Chondrocyte (in vitro differentiated cells): ENCODE results near the gene TKT. TPM values are rescaled to one million over a fixed set of nuclear protein-coding genes. Genes with fewer than 3 reads are reported as not detected.

Experiments used
- DNase-seq: peaks from one replicate; pipeline ENCODE4 v3.0.0; 2021; ENCODE audit warnings: mixed read lengths, low spot score
- H3K27ac Mint-ChIP-seq: one replicate; pipeline ENCODE4 v1.8.0; 2021; ENCODE audit warnings: mild to moderate bottlenecking, moderate library complexity, mixed read lengths; ENCODE audit not compliant: unreplicated experiment
- H3K27me3 Mint-ChIP-seq: 2 replicates; pipeline ENCODE4 v1.8.0; 2021; ENCODE audit warnings: low read depth, mixed read lengths
- H3K36me3 Mint-ChIP-seq: 2 replicates; pipeline ENCODE4 v1.8.0; 2021; ENCODE audit warnings: low read depth, mixed read lengths
- H3K4me1 Mint-ChIP-seq: 2 replicates; pipeline ENCODE4 v1.8.0; 2021; ENCODE audit warnings: low read depth, mild to moderate bottlenecking, mixed read lengths
- H3K4me3 Mint-ChIP-seq: one replicate; pipeline ENCODE4 v1.8.0; 2021; ENCODE audit warnings: mild to moderate bottlenecking, moderate library complexity, mixed read lengths; ENCODE audit not compliant: unreplicated experiment
- H3K9me3 Mint-ChIP-seq: 2 replicates; pipeline ENCODE4 v1.8.0; 2021; ENCODE audit warnings: low read depth, mixed read lengths
- total RNA-seq: library from RNA; stranded (reverse); gene quantifications from 3 replicates; pipeline ENCODE4 v1.2.1, GENCODE V29; 2021
- TF ChIP-seq, protein P1 (sequence below): fragments of 200-600 bp; sonication (generic); IDR thresholded peaks from 2 replicates; pipeline ENCODE4 v1.5.0; 2021; ENCODE audit warnings: antibody characterized with exemption, mild to moderate bottlenecking, moderate library complexity

The TKT gene
- total RNA-seq, 1 donor from 2014 or later, result 165 TPM

DNA sequence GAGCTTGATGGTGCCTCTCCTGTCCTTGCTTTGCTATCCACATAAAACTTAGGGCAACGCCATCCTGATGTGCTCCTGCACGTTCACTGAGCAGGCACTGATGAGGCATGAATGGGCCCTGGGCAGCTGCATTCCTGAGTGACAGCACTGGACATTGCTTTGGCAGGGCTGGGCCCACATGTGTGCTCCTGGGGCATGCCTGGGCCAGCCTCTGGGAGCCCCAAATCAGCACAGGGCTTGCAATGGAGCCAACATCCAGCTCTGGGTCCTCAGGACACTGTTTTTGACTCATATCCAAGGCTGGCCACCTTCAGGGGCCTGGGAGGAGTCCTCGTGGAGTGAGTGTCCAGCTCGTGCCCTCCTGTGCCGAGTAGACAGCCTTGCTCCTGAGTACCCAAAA is 5.9 kb upstream of the TKT start:
- Mint-ChIP-seq H3K27me3 (no peaks in the 10 kb centered on the region), H3K27ac (no peak overlapping the region), H3K9me3 (no peaks in the 10 kb centered on the region), H3K36me3 (no peaks in the 10 kb centered on the region), H3K4me3 (no peak overlapping the region), H3K4me1 (peaks cover 19% of the 10 kb centered on the region)
- DNase-seq, result no peak
- TF ChIP-seq, protein P1, sequence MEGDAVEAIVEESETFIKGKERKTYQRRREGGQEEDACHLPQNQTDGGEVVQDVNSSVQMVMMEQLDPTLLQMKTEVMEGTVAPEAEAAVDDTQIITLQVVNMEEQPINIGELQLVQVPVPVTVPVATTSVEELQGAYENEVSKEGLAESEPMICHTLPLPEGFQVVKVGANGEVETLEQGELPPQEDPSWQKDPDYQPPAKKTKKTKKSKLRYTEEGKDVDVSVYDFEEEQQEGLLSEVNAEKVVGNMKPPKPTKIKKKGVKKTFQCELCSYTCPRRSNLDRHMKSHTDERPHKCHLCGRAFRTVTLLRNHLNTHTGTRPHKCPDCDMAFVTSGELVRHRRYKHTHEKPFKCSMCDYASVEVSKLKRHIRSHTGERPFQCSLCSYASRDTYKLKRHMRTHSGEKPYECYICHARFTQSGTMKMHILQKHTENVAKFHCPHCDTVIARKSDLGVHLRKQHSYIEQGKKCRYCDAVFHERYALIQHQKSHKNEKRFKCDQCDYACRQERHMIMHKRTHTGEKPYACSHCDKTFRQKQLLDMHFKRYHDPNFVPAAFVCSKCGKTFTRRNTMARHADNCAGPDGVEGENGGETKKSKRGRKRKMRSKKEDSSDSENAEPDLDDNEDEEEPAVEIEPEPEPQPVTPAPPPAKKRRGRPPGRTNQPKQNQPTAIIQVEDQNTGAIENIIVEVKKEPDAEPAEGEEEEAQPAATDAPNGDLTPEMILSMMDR, result no peak

DNA sequence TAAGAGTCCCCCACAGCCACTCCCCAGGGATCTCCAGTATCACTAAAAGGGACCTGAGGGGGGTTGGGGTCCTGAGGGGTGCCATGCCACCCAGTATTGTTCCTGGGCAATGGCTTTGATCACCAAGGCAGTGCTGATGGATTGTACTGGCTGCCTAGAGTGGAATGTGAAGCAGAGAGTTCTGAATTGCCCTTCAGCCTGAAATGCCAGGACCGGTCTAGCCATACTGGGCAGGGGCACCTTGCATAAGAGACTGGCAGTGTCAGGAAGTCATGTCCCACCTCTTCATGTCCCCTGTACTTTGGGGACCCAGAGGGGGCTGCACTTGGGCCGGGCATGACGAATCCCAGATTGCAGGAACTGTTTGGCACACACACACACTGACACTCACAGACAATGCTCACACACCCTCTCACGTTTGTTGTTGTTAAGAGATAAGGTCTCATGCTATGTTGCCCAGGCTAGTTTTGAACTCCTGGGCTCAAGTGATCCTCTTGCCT is 4.5 kb upstream of the TKT start:
- Mint-ChIP-seq H3K4me3 (no peak overlapping the region), H3K27me3 (no peaks in the 10 kb centered on the region), H3K9me3 (no peaks in the 10 kb centered on the region), H3K27ac (no peak overlapping the region), H3K4me1 (peaks cover 19% of the 10 kb centered on the region), H3K36me3 (no peaks in the 10 kb centered on the region)
- DNase-seq, result no peak
- TF ChIP-seq, protein P1, result no peak

DNA sequence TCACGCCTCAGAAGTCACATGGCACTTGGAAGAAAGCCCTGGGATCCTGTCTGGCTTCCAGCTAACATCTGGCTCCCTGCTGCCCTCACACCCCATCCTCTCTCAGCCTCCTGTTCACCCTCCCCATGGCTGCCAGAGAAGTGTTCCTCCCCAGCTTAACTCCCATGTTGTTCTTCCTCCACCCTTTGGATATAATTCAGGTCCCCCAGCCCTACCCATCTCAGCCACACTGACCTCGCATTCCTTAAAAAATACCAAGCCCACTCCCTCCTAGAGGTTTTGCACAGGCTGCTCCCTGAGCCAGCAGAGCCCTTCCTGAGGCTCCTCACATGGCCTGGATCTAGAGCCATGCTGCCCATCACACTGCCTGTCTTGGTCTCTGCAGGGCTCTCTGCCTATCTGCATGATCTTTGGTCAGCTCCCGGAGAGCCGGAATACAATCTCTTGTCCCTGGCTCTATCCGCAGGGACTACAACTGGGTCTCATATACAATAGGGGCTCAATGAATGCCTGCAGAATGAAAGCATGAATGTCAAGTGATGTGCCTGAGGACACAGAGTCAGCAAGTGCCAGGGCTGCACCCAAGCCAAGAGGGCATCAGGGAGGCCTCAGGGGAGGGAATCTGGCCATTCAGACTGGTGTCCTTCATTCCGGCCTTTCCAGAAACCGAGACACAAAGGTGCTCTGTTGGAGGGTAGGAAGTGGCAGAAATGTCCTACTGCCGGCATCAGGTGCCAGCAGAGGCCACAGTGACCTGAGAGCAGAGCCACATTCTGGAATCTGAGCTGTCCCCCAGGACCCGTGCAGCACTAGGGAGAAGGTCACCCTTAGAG is 3.8 kb upstream of the TKT start:
- Mint-ChIP-seq H3K36me3 (no peaks in the 10 kb centered on the region), H3K9me3 (no peaks in the 10 kb centered on the region), H3K27ac (no peak overlapping the region), H3K4me3 (no peak overlapping the region), H3K27me3 (no peaks in the 10 kb centered on the region), H3K4me1 (peaks cover 21% of the 10 kb centered on the region)
- TF ChIP-seq, protein P1, result no peak
- DNase-seq, result no peak

DNA sequence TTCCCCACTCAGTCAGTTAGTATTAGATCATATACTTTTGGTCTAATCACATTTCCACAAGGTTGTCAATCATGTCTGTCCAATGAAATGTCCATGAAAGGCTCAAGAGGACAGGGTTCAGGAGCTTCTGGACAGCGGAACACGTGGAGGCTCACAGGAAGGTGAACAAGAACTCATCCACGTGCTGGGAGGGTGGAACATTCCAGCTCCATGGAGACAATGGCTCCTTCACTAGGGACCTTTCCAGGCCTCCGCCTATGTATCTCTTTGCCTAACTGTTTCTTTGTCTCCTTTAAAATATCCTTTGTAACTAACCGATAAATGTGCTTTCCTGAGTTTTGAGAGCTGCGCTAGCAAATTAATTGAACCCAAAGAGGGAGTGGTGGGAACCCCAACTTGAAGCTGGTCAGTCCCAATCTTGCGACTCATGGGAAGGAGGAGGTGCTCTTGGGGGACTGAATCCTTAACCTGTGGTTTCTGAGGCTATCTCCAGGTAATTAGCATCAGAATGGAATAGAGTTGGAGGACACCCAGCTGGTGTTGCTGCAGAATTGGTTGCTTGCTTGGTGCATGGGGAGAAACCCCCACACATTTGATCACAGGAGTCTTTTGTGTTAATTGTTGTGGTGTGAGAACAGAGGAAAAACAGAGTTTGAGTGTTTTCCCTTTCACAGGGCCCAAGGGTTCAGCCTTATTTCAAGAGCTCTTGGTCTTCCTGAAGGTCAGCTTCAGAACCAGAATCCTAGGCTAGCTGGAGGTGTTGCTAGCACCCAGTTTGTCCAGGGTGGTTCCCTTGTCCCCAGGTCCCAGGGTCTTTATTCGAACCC is 3.0 kb upstream of the TKT start:
- H3K27me3 Mint-ChIP-seq, result no peaks in the 10 kb centered on the region
- no peak overlapping the region for H3K4me3 Mint-ChIP-seq
- H3K9me3 Mint-ChIP-seq, result no peaks in the 10 kb centered on the region
- H3K27ac Mint-ChIP-seq, result no peak overlapping the region
- peaks cover 30% of the 10 kb centered on the region for H3K4me1 Mint-ChIP-seq
- TF ChIP-seq, protein P1, result no peak
- no peak for DNase-seq
- H3K36me3 Mint-ChIP-seq, result no peaks in the 10 kb centered on the region

DNA sequence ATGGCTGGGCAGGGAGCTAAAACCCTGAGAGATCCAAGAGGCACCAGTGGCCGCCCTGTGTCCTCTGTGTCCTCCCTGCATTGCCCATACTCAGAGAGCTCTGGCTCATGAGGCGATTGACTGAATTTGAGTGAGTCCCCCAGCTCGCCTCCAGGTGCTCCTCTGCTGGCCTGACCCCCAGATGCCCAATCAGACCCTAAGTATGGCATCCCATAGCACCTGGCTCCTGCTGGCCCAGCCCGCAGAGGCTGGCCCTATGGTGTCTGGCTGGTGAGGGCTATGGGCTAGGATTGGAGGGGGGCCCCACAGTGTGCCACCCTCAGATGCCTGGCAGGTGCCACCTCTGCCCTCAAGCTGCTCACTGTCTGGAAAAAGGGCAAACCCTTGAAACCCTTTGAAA is 1.6 kb upstream of the TKT start:
- Mint-ChIP-seq H3K4me3 (no peak overlapping the region), H3K27ac (no peak overlapping the region), H3K27me3 (no peaks in the 10 kb centered on the region), H3K9me3 (no peaks in the 10 kb centered on the region), H3K4me1 (peaks cover 42% of the 10 kb centered on the region), H3K36me3 (no peaks in the 10 kb centered on the region)
- no peak for DNase-seq
- TF ChIP-seq, protein P1, result no peak
